Activated CD4-positive, CD25-positive, alpha-beta regulatory T cell treated with anti-CD3 and anti-CD28 coated beads, Interleukin-2, amount 50 U/mL, for 72 hours (primary cell): ENCODE results near the gene SIL1.

Experiments
- DNase-seq: peaks from one replicate; pipeline ENCODE4 v3.0.0; 2021

Gene SIL1

DNA sequence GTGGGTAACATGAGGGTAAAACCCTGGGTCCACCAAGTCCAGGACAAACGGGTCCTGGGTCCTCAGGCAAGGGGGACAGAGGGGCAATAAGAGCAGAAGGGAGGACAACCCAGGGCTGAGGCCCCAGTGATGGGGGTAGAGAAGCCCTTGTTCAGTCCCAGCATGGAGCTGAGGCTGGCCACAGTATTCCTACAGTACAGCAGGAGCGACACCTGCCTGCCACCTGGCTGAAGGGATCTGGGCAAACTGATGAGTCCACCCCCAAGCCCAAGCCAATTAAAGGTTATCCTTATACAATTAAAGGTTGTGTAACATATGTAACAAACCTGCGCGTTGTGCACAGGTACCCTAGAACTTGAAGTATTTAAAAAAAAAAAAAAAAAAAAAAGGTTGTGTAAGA, 225.3 kb downstream of the SIL1 start:
- DNase-seq: no peak

DNA sequence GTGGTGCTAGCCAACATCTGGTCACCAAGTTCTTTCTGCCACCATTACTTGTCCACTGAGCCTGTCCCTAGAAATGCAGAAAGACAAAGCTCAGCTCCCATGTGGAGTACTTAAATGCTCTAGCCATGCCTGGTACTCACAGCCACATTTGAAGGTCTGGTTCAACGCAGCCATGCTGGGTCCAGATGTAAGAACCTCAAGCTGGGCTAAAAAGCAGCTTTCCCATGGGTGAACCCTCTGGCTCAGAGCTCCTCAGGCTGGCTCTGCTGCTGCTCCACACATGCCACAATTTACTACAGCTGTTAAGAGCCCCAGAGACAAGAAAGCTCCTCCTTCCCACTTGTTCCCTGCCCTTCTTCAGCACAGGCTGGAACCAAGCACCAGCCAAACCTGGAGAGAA, 225.9 kb downstream of the SIL1 start:
- DNase-seq: no peak

DNA sequence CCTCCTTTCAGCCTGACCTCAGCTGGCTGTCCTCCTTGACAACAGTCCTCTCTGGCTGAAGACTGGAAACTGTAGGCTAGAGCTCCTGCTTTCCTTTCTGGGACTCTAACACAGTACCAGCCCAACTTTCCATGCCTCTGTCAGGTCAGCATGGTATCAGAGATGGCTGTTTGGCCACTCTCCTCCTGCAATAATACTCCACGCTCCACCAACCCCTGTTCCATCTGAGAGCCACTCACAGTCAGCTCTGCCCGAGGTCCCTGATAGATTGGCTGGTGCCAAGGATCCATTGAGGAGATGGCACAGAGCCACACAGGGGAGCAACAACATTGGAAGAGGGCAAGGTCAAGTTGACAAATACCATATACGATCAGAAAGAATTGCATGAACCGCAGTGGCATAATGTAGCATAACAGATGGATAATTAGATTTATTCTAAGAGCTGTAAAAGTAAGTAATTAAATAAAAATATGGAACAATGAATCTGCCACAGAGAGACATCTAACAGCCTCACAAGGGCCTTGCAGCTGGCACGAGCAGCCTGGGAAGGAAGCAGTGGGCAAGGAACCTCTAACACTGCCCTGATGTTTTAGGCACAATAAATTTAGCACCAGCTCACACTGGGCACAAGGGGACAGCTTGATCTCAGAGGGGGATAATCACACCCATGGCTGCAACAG, 228.7 kb downstream of the SIL1 start:
- no peak for DNase-seq

DNA sequence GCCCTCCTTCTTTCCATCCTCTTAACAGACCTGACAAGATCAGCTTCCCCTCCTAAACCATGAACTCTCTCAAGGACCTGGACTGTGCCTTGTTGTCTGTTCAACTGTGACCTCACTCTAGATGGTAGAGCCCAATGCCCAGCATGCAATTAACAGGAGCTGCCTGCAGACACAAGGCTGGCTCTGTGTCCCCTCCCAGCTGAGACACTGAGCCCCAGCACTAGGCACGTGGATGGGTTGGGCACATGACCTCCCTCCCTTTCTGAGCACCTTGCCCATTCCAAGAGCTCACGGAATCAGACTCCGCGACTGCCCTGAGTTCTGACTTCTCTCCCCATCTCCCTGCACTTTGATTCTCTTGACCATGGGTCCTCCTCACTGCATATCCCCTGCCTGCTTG, 229.6 kb downstream of the SIL1 start:
- DNase-seq: no peak

DNA sequence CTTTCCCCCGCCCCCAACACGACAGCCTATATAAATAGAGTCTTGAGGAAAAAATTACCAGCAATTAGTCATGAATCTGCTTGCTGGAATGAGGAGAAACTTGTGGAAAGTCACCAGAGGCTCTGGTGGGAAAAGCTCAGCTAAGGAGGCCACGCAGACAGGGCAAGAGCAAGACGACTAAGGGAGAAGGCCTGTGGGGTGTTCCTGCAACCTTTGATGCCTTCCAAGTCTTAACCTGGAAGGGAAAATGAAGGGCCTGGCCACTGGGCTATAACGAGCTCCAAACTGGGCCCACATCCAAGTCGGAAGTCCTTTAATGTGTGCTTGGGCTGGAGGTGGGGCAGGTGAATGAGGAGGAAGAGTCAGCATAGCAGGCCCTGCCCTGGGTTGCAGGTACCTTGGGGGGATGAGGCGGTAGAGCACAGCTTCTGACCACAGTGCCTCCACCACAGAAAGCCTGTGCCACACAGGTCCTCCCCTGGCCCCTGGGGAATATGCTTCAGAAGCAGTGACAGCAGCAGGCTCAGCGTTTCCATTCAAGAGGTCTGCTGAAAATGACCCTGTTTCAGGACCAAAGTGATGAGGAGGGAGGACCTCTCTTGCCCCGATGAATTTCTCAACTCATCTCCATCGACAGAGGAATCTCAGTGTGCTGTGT, 230.2 kb downstream of the SIL1 start:
- DNase-seq: no peak

DNA sequence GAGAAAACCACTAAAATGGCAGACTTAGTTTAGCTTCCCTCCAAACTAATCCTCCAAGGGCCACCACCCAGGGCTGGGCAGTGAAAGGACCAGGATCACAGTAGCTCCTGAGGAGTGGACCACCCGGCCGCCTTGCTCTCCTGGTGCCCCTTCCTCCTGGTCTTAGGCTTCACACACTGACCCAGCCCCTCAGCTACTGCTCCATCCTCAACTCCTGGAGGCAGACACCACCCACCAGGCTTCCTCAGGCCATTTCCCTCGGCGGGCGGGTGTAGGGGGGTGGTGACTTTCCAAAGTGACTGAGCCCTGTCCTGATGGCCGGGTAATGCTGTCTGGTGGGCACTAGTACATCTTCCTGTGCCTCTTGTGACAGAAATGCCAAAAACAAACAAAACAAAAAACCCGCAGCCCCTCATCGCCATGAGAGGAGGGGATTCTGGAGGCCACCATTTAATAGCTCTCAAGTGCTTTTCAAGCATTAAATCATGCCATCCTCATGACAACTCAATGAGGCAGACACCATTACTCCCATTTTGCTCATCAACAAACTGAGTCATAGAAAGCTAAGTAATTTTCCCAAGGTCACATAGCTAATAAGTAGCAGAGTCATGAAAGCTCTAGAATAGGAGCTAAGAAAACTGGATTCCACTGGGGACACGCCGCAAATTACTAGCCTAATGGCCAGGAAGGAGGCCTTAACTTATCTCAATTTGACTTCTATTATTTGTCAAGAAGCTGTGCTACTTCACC, 231.8 kb downstream of the SIL1 start:
- DNase-seq: no peak

DNA sequence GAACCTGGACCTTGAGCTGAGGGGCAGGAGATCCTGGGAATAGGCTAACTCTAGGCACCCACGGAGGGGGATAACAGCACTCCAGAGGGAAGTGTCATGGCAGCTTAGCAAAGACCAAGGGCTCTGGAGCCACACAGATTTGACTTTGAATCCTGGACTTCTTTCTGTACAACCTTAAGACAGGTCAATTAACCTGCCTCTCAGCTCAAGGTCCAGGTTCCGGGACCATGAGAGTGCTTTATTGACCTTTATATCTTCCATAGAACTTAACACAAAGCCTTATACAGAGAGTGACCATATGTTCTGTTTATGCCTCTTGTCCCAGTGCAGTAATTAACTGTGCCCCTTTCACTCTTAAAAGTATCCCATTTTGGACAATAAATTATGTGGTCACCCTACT, 232.5 kb downstream of the SIL1 start:
- DNase-seq: no peak

DNA sequence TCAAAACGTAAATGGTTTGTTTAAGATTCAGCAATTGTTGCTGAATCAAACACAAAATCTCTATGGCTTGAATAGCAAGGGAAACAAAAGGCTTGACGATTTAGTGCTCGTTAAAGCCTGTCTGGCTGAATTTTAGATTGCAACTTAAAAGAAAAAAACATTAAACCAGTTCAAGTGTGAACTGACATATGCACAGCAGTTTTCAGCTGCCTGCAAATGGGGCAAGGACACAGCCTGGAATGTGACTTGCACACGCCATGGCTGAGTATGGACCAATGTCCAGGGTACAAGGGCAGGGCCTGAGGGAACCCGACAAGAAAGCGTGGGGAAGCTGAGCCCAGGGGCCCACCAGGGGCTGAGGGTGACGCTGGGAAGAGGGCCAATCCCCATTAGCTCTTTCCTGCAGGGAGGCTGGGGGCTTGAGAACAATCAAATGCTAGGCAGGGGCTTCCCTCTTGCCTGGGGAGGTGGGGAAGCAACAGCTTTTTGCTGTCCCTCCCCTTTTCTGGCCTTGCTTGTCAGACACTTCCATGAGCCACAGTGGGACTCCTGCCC, 233.4 kb downstream of the SIL1 start:
- no peak for DNase-seq

DNA sequence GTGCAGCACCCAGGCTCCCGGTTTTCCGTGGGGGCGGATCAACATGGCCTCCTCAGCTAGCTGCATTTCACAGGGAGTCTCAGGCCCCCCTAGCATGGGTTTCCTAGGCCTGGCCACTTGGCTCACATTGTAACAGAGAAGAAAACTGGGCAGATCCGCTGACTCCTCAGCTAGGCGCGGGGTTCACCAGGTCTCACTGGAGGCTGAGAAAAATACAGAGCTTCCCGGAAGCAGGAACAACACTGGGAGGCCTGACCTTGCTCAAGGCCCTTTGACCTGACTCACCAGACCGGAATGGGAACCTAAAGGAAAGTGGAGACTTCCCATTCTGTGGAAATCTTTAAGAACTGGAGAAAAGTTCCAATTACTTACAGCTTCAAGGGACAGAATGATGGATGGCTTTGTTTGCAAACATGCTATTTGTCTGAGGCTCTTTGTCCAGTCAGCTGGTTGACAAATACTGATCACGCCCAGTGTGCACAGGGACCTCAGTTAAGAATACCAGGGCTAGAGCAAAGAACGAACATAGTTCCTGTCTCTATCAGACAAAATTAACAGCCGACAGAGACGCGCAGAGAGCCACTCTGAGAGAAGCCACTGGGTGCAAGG, 234.3 kb downstream of the SIL1 start:
- no peak for DNase-seq

DNA sequence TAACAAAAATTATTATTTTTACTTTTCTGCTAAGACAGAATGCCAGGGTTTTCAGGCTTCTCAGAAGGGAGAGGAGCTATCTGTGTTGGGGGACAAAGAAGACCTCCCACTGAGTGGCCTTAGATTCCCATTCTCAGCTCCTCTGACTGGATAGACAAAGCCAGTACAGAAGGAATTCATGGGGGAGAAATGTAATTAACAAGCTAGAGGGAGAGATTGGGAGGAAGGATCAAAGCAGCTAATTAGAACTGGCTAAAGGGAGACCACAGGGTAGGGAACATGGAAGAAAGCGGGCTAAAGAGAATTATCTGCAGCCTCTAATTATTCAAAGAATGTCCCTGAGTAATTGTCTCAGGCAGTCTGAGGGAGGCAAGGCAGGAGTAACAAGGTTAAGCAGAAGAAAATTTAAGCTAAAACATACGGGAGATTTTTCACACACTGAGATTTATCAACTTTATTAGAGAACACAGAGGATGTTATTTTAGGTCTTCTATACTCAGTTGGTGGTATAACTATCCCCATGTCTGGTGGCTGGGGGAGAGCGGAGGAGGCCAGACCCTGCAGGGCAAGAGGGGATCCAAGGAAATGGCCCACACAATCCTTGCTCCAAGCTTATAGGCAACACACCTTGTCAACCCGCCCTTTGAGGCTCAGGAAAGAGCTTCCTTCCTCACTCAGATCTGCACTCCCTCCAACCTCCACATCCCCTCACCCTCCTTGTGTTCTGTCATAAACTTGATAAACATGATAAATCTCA, 235.4 kb downstream of the SIL1 start:
- DNase-seq: no peak

DNA sequence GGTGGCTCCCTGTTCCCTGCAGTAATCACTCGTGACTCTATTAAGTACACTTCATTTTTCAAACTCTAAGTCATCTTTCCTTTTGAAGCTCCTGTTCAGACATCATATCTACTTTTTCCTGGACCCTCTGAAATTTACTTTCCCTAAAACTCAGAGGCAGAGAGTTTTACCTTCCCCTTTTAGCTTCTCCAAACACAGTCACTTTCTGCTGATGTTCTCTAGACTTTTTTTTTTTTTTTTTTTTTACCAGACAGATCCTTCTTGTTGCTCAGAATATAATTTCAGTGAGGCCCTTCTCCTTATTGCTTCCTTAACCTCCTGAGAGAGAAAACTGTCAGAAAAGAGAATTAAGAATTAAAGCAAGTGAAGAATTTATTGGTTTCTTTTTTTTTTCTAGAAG, 236.4 kb downstream of the SIL1 start:
- no peak for DNase-seq

DNA sequence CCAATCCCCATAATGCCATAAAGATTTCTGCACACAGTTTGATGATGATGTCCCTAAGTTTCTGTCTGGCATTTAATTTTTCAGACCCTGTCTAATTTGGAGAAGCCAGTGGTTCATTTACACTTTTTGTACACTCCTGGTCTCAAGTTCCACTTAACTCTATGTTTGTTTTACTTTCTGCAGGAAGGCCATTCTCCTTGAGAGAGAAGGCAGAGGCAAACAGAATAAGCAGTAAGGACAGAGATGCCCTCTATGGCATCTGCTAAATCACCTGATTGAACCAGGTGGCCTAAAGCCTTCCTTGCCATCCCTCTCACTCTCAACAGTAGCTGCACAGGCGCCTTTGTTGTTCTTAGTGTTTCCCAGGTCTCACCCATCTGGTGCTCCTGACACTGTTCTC, 236.9 kb downstream of the SIL1 start:
- DNase-seq: no peak

DNA sequence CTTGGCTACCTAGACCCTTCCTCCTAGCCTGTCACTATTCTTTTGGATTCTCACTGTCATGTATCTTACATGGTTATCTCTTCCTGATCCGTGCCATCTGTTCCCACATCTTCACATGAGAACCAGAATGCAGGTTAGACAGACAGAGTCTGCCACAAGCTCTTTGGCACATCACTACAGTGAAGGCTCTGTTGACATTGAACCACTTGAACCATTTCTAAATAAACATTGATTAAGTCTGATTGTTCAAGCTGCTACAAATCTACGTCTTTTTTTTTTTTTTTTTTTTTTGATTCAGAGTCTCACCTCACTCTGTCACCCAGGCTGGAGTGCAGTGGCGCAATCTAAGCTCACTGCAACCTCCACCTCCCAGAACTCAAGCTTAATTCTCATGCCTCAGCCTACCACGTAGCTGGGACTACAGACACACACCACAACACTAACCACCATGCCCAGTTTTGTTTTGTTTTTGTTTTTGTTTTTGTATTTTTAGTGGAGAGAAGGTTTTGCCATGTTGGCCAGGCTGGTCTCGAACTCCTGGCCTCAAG, 237.9 kb downstream of the SIL1 start:
- no peak for DNase-seq

DNA sequence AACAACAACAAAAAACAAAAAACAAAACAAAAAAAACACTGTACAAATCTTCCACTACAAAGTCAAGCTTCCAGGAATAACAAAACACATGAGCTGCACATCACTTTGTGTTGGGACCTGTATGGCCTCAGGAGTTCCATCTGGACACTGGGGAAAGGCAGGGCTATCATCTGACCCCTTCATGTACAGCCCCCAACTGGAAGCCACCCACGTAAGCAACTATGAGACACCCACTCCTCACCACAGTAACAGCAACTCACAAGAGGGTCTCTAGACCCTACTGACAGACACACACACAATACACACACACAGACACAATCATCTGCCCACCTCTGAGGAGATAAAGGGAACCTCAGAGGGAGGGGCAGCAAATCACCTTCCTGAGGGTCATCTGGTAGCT, 241.4 kb downstream of the SIL1 start:
- DNase-seq: no peak

DNA sequence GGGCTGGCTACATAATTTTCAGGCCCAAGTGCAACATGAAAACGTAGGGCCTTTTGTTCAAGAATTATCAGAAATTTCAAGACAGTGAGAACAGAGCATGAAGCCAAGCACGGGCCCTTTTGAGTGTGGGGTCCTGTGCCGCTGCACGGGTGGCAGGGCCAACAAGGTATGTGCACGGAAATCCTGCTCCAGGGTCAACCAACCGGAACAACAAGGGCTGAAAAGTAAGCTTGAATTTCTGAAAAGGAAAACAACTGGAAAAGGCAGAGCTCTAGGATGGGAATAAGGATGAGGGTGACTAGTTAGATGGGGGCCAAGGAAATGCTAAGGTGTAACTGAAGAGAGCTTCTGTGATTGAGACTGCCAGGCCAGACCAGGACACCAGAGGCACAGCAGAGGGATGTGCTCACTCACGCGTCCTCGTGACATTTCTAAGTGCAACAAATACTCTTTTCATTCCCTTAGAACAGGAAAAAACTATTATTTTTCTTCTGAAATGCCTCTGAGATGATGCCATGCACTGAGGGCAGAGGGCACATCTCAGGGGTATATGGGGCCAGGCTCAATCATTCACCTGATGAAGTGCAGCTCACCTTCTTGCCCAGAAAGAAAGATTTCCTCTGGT, 242.4 kb downstream of the SIL1 start:
- no peak for DNase-seq

DNA sequence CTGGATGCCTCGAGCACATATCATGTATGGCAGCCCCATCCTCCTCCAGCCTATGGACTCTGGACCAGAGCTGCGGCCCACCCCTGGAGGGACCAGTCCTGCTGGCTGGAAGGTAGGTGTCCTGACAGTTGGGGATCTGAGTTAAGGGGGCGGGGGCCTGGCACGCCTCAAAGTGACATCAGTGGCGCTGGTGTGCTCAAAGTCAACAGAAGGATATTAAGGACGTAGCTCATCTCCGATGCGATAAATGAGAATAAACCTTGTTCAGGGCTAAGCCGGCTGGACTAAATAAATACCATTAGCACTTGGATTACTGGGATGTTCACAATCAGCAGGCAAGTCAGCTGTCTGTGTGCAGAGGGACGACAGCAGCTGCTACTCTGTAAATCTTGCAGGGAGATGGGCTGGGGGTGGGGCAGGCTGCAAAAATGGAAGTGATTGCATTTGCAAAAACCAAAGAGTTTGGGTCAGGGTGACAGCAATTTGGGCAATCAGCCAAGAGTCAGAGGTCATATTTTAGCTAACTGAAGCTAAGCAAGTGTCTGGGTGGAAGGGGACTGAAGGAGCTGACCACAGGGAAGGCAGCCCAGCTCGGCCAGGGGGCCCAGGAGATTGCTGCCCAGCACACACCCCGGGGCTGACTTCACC, 243.0 kb downstream of the SIL1 start:
- DNase-seq: no peak

DNA sequence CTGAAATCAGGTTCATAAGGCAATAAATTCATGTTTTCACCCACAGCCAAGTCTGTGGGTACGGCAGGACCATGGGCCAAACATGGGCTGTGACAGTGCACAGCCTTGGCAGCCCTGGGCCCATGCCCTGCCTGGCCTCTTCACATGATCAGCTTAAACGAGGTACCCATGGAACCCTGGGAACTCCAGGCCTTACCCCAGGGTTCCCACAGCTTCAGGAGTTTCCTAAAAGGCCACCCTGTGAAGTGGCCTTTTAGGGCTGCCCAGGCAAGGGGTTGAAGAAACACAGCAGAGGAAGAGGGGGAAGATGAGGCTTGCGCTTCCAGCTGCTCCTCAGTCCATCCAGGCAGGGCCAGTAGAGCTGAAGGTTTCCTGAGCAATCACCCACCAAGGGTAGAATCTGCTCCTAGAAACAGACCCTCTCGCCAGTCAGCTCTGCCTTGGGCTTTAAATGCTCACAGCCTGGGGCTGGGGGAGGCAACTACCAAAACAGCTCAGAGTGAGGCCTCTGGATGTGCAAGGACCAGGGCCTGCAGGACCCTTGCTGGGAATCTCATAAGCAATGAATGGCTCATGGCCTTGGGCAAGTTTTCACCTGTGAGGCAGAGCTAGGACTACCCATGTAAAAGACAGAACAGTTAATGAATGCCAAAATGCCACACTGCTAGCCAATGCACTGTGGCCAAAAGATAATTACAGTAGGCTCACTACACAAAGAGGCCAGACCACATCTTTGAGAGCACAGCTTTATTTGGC, 243.7 kb downstream of the SIL1 start:
- no peak for DNase-seq

DNA sequence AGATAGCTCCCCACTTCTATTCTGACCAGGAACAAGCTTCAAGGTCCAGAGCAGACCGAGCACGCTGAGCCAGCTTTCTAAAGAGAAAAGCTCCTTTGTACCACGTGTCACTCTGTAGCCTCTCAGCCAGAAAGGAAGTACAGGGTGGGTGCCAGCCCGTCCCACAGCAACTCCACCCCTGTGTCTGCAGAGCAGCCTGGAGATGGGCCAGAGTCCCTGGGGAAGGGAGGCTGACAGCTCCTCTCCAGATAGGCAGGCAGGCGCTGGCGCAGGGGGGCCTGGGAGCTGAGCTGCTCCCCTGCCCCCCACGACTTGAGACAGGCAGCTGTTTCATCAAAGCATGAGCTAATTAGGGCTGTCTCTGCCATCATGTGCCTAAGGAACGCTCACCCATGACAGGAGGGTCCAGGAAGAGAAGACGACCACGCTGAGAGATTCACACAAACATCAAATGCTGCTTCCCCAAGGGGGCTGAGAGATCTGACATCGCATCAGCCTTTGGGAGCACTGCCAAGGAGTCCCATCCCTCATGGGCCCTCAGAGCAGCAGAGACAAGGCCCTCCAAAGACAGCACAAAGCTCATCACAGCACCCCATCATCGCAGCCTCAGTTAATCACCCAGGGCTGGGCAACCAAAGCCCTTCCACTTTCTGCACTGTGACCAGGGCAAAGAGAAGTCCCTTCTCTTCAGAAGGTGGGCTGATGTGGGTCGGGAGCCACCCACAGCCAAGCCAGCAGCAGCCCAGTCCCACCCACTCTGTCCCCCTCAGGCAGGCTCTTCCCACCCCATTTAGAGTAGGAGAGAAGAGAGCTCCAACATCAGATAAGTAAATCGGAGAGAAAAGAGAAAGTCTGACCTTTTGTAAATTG, 244.5 kb downstream of the SIL1 start:
- no peak for DNase-seq

DNA sequence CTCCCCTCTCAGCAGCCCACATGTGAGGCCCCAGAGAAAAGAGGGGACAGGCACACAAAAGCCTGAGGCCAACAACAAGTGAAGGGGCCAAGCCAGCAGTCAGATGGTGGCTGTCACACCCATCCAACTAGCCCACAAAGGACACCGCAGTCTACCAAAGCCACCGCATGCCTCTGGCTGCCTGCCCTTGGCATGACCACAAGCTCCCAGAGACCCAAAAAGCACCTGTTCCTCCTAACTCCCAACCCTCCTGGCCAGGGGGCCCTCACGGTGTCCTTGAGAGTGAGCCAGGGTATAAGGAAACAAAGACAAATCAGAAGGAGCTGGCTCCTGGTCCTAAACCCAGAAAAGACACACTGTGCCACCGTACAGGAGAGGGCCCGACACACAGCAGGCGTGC, 245.2 kb downstream of the SIL1 start:
- no peak for DNase-seq
